ENCODE measurements around the gene FBXL16.
"Not testable (repeated sequence)": the region's sequence is repeated elsewhere in the genome, so short reads cannot be mapped to it uniquely, and the experiment has no call there.

FBXL16 gene

GRCh38 chr16:709566-710499 lies 4.2 kb upstream of the FBXL16 start:
- peak; percentile 98 for DNase-seq (ENCODE audit: low spot score)

DNA sequence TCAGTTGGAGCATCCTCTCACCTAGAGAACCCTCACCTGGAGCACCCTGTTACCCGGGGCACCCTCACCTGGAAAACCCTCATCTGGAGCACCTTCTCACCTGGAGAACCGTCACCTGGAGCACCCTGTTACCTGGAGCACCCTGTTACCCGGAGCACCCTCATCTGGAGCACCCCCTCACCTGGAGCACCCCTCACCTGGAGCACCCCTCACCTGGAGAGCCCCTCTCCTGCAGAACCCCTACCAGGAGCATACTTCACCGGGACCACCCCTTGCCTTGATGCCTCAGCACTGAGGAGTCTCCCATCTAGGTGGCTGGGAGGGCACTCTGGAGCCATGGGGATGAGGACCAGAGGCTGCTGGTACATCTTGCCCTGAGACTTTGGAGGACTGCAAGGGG lies 3.4 kb upstream of the FBXL16 start:
- no peak for DNase-seq (ENCODE audit: low spot score)

GRCh38 chr16:708019-708418 lies 2.4 kb upstream of the FBXL16 start:
- DNase-seq (ENCODE audit: low spot score): no peak

GRCh38 chr16:707062-707538 lies 1.5 kb upstream of the FBXL16 start:
- no peak for DNase-seq (ENCODE audit: low spot score)

- DNase-seq (ENCODE audit: low spot score): peak; percentile 56
These were observed 824 bp upstream of the FBXL16 start for GRCh38 chr16:706189-707061.

GRCh38 chr16:704552-705380 lies 835 bp downstream of the FBXL16 start:
- DNase-seq (ENCODE audit: low spot score): peak; percentile 77

- DNase-seq (ENCODE audit: low spot score): no peak
These were observed 1.6 kb downstream of the FBXL16 start for GRCh38 chr16:704047-704446.

GRCh38 chr16:703406-703805 lies 2.2 kb downstream of the FBXL16 start:
- no peak for DNase-seq (ENCODE audit: low spot score)

GRCh38 chr16:702341-702740 lies 3.3 kb downstream of the FBXL16 start:
- no peak for DNase-seq (ENCODE audit: low spot score)

GRCh38 chr16:700684-701584 lies 4.7 kb downstream of the FBXL16 start:
- no peak for DNase-seq (ENCODE audit: low spot score)

DNA sequence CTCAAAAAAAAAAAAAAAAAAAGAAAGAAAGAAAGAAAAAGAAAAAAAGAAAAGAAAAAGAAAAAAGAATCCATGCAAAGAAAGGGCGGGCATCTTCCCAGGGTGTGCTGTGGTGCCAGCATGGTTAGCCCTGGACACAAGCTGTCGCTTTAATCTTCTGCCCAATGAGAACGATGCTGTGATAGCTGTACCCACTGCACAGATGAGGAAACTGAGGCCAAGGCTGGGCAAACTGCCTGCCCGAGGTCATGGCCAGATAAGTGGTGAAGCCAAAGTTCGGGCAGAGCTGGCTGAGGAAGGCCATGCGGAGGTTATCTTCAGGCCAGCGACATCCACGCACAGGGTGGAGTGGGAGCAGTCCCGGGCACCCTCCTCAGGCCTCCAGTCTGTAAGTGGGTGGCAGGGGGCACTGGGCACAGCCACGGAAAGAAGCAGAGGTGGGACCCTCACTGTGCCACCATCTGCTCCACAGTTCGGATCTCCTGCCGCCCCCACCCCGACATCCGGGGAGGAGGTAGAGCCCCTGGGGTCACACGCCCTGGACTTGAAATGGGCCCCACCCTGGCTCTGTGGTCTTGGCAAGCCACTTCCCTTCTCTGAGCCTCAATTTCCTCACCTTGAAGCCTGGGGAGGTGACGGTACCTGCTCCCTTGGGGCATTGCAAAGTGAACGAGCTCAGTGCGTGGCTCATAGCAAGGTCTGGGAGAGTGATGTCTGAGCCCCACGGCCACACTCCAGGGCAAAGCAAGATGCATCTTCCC lies 6.5 kb downstream of the FBXL16 start:
- no peak for DNase-seq (ENCODE audit: low spot score)

DNA sequence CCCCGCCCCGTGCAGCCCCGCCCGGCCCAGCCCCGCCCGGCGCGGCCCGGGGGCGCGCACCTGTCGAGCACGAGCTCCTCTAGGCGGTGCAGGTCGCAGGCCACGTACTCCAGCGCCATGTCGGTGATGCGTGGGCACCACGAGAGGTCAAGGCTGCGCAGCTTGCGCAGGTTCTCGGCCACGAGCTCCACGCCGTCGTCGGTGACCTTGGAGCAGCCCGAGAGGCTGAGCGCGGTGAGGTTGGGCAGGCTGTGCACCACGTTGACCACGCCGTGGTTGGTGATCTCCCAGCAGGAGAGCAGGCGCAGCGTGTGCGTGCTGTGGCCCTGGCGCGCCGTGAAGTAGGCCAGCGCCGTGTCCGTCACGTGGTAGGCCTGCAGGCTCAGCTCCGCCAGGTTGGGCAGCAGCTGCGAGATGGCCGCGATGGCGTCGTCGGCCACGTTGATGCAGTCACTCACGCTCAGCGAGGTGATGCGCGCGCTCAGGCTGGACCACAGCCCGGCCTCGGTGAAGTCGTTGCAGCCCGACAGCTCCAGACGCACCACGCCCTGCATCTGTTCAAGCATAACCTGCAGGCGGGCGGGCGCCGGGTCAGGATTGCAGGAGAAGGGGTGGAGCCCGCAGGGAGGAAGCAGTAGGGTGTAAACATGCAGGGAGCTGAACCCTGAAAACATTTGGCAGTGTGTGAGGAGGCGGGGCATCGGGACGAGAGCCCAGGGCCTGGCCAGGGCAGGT lies 10.1 kb downstream of the FBXL16 start:
- DNase-seq (ENCODE audit: low spot score): no peak

GRCh38 chr16:694863-695354 lies 10.7 kb downstream of the FBXL16 start:
- no peak for DNase-seq (ENCODE audit: low spot score)

GRCh38 chr16:694187-694862 lies 11.3 kb downstream of the FBXL16 start:
- DNase-seq (ENCODE audit: low spot score): no peak

GRCh38 chr16:693766-694165 lies 11.8 kb downstream of the FBXL16 start:
- DNase-seq (ENCODE audit: low spot score): no peak

DNA sequence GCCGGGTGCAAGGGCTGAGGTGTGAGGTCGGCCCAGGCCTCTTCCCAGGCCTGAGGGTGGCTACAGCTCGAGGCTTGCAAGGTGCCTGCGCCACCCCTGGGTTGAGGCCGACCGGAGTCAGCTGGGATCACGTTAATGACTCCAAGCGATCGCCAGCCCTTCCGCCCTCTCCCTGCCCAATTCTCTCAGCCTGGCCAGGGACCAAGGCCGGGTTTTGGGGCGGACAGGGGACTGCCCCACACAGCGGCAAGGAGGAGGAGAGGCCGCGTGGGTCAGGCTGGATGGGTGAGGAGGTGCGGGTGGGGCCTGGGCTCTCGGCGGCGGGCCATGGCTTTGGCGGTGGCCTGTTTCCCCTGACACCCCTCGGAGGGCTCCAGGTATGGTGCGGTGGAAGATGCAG lies 12.2 kb downstream of the FBXL16 start:
- no peak for DNase-seq (ENCODE audit: low spot score)

DNA sequence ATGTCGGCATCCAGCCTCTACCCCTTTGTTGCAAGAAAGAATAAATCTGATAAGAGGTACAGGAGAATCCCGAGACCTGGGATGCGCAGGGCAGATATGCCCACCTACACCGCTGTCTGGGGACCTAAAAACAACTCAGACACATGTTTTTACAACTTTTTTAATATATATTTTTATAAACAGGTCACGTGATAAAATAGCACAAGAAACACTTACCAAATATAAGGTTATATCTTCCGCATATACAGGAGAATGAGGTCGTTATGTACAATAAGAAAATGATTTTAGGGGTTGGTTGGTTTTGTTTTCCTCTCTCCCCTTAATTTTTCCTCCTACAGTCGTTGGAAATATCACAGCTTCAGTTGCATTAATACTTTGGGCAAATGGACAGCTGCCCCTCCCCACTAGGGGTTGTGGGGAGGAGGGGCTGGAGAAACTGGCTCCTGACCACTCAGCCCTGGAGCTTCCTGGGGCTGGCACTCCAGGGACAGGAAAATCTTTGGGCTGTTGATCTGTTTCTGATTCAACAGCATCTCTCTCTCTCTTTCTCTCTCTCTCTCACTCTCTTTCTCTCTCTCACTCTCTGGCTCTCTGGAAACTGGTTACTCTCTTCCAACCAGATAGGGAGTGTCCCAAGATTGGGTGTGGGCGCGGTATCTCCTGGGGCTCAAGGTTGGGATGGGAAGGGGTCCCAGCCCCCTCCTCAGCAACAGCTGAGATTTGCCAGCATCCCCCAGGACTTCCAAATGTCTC lies 13.1 kb downstream of the FBXL16 start:
- no peak for DNase-seq (ENCODE audit: low spot score)

- DNase-seq (ENCODE audit: low spot score): not testable (repeated sequence)
These were observed 14.4 kb downstream of the FBXL16 start for GRCh38 chr16:691242-691641.
